Colonic mucosa (tissue), 4 donors: ENCODE results near the gene ERFE. TPM values are rescaled to one million over a fixed set of nuclear protein-coding genes. Genes with fewer than 3 reads are reported as not detected.
A peak's percentile ranks its signal among the peaks of the same experiment; 100 is the strongest.

Experiments
- DNase-seq: peaks from one replicate; pipeline ENCODE4 v3.0.0-alpha.2; 2020
- H3K27ac ChIP-seq: fragments of 200-600 bp; one replicate; pipeline ENCODE4 v1.8.0; 2021
- H3K27me3 ChIP-seq: fragments of 200-600 bp; one replicate; pipeline ENCODE4 v1.8.0; 2021
- H3K36me3 ChIP-seq: fragments of 200-600 bp; one replicate; pipeline ENCODE4 v1.8.0; 2021
- H3K4me1 ChIP-seq: fragments of 200-600 bp; one replicate; pipeline ENCODE4 v1.8.0; 2021; ENCODE audit warnings: mild to moderate bottlenecking
- H3K4me3 ChIP-seq: fragments of 200-600 bp; one replicate; pipeline ENCODE4 v1.8.0; 2021
- H3K9ac ChIP-seq, 2 donors: one replicate each; pipeline ENCODE4 v1.7.0; 2013; ENCODE audit warnings: control low read depth in 2 of 2, low read depth in 2 of 2, low read length in 2 of 2
- H3K9me3 ChIP-seq: fragments of 200-600 bp; one replicate; pipeline ENCODE4 v1.8.0; 2021
- intact Hi-C: fragments of 100-400 bp; cut with DNase I; formaldehyde crosslinking; loops from one replicate; pipeline ENCODE4 v1.14.1; 2022
- total RNA-seq, 2 donors: library from RNA; stranded (reverse); fragmentation: NEBNext Ultra II Directional in 1 of 2; extraction: Animal tissue kit (Norgen Biotek cat#: 25700) in 1 of 2; gene quantifications; one replicate each; pipeline ENCODE4 v1.2.1, GENCODE V29; 2021
- TF ChIP-seq, protein P1 (sequence below): fragments of 200-600 bp; IDR thresholded peaks from one replicate; pipeline ENCODE4 v1.8.0; 2022; ENCODE audit warnings: antibody characterized with exemption, mild to moderate bottlenecking
- donor health status: healthy.
- donor health status: DM: no; HTN: no; CAD: no.
- donor health status: DM: no; HTN: no; CAD: no.

Gene ERFE
- total RNA-seq, 2 donors from 2014 or later = 0.50 TPM; not detected in 1

DNA sequence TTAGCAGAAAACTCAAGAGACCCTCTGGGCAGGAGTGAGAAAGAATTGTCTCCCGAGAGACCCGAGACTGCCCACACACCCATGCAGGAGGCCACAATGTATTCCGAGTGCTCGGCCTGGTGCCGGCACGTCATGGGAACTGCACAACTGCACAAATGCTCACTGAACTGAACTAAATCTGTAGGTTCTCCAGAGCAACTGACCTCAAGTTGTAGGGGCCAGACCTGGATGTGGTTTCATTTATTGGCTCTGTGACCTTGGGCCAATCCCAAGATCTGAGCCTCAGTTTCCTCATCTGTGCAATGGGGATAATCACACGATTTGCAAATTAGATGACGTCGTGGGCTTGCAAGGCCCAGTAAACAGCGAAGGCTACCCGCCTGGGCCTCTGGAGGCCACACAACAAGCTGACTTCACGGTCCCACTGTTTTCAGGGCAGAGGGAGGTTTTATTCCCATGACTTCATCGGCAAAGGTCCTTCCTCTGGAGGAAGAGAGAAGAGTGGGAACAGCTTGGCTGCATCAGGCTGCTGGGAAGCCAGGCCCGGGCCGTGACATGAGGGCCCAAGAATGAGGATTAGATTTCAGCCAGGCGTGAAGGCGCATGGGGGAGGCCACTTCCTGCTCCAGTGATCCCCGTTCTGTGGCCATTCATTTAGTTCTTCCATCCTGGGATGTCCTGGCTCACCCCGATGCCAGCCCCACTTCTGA lies 3.6 kb upstream of the ERFE start:
- TF ChIP-seq, protein P1, sequence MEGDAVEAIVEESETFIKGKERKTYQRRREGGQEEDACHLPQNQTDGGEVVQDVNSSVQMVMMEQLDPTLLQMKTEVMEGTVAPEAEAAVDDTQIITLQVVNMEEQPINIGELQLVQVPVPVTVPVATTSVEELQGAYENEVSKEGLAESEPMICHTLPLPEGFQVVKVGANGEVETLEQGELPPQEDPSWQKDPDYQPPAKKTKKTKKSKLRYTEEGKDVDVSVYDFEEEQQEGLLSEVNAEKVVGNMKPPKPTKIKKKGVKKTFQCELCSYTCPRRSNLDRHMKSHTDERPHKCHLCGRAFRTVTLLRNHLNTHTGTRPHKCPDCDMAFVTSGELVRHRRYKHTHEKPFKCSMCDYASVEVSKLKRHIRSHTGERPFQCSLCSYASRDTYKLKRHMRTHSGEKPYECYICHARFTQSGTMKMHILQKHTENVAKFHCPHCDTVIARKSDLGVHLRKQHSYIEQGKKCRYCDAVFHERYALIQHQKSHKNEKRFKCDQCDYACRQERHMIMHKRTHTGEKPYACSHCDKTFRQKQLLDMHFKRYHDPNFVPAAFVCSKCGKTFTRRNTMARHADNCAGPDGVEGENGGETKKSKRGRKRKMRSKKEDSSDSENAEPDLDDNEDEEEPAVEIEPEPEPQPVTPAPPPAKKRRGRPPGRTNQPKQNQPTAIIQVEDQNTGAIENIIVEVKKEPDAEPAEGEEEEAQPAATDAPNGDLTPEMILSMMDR = no peak
- Histone ChIP-seq H3K4me1 (no peaks in the 10 kb centered on the region), H3K36me3 (no peaks in the 10 kb centered on the region), H3K27me3 (peaks cover 11% of the 10 kb centered on the region), H3K9me3 (no peaks in the 10 kb centered on the region), H3K4me3 (no peak overlapping the region), H3K27ac (no peak overlapping the region), H3K9ac (no peak overlapping the region)
- peak; percentile 40 for DNase-seq
- intact Hi-C loops = no loop called here

- no peak for DNase-seq
- no peak overlapping the region for H3K9ac ChIP-seq
- H3K4me3 ChIP-seq = no peak overlapping the region
- H3K9me3 ChIP-seq = no peaks in the 10 kb centered on the region
- no peaks in the 10 kb centered on the region for H3K36me3 ChIP-seq
- no peak overlapping the region for H3K27ac ChIP-seq
- H3K4me1 ChIP-seq = no peaks in the 10 kb centered on the region
- TF ChIP-seq, protein P1 = no peak
- peaks cover 13% of the 10 kb centered on the region for H3K27me3 ChIP-seq
- intact Hi-C loops = no loop called here
These were observed 2.7 kb upstream of the ERFE start for GRCh38 chr2:238155761-238156694.

GRCh38 chr2:238157506-238158017 lies 1.2 kb upstream of the ERFE start:
- Histone ChIP-seq H3K9ac (peak overlapping the region in 1 of 2 donors; percentile 7), H3K4me1 (no peaks in the 10 kb centered on the region), H3K27ac (no peak overlapping the region), H3K36me3 (no peaks in the 10 kb centered on the region), H3K27me3 (peaks cover 13% of the 10 kb centered on the region), H3K4me3 (no peak overlapping the region), H3K9me3 (no peaks in the 10 kb centered on the region)
- intact Hi-C loops = no loop called here
- TF ChIP-seq, protein P1 = no peak
- DNase-seq = no peak

GRCh38 chr2:238158018-238158508 lies 707 bp upstream of the ERFE start:
- Histone ChIP-seq H3K36me3 (no peaks in the 10 kb centered on the region), H3K27ac (no peak overlapping the region), H3K4me3 (no peak overlapping the region), H3K9ac (peak overlapping the region in 1 of 2 donors; percentile 12), H3K4me1 (no peaks in the 10 kb centered on the region), H3K27me3 (peaks cover 16% of the 10 kb centered on the region), H3K9me3 (no peaks in the 10 kb centered on the region)
- intact Hi-C loops = no loop called here
- no peak for DNase-seq
- TF ChIP-seq, protein P1 = no peak

DNA sequence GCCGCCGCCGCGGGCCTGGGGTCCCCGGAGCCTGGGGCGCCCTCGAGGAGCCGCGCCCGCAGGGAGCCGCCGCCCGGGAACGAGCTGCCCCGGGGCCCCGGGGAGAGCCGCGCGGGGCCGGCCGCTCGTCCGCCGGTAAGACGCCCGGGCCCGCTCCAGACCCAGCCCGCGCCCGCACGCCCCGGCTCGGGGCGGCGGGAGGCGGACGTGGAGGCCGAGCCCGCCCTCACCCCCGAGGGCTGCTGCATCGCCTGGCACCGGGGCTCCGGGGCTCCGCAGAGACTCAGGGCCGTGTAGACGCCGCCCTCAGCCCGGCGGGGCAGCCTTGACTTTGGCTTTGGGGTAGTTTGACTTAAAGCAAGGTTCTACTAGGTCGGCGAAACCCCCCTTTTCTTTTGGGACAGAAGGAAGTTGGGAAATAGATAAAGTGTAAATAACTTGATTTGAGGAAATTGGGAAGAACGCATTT lies 335 bp downstream of the ERFE start:
- no peak overlapping the region for H3K4me3 ChIP-seq
- peak overlapping the region in 1 of 2 donors; percentile 24 for H3K9ac ChIP-seq
- intact Hi-C loops = no loop called here
- no peaks in the 10 kb centered on the region for H3K9me3 ChIP-seq
- H3K27ac ChIP-seq = no peak overlapping the region
- no peak for DNase-seq
- no peaks in the 10 kb centered on the region for H3K4me1 ChIP-seq
- H3K36me3 ChIP-seq = no peaks in the 10 kb centered on the region
- TF ChIP-seq, protein P1 = no peak
- H3K27me3 ChIP-seq = peaks cover 24% of the 10 kb centered on the region
